HG02970 (cell line): ENCODE results near the gene SDR39U1.

Experiments used
- ATAC-seq: cut with Tn5 transposase; IDR thresholded peaks from one replicate; pipeline ENCODE4 v1.9.1; 2021; ENCODE audit warnings: mild to moderate bottlenecking, moderate library complexity, moderate number of reproducible peaks; ENCODE audit not compliant: unreplicated experiment, low FRiP score

The SDR39U1 gene

GRCh38 chr14:24392325-24393091 lies 50.1 kb downstream of the SDR39U1 start:
- no peak for ATAC-seq

- ATAC-seq, result no peak
Measured at GRCh38 chr14:24390701-24391468, 51.7 kb downstream of the SDR39U1 start.
